WERI-Rb-1 (cell line): ENCODE measurements around the gene PXDC1.

Experiments used
- DNase-seq: peaks from one replicate; pipeline ENCODE4 v3.0.0-alpha.2; 2020
- H3K27ac ChIP-seq: fragments of 250-450 bp; sonication (Bioruptor Pico); 2 replicates; pipeline ENCODE4 v1.5.1; 2020; ENCODE audit warnings: mild to moderate bottlenecking, moderate library complexity
- H3K27me3 ChIP-seq: fragments of 250-450 bp; sonication (Bioruptor Pico); 2 replicates; pipeline ENCODE4 v1.5.1; 2021; ENCODE audit warnings: mild to moderate bottlenecking, low read depth, moderate library complexity; ENCODE audit not compliant: insufficient read depth, severe bottlenecking
- H3K36me3 ChIP-seq: fragments of 250-450 bp; sonication (Bioruptor Pico); 2 replicates; pipeline ENCODE4 v1.5.1; 2020; ENCODE audit warnings: mild to moderate bottlenecking, moderate library complexity
- H3K4me3 ChIP-seq: 2 replicates; pipeline ENCODE4 v1.5.1; 2011; ENCODE audit warnings: low read depth, mild to moderate bottlenecking, control low read depth, low read length
- H3K9me3 ChIP-seq: fragments of 250-450 bp; sonication (Bioruptor Pico); 2 replicates; pipeline ENCODE4 v1.5.1; 2021; ENCODE audit warnings: mild to moderate bottlenecking, moderate library complexity; ENCODE audit not compliant: severe bottlenecking
- CTCF ChIP-seq: IDR thresholded peaks from 2 replicates; pipeline ENCODE4 v1.5.1; 2011; ENCODE audit warnings: low read depth, mild to moderate bottlenecking, control low read depth, inconsistent platforms, low read length

PXDC1 gene

DNA sequence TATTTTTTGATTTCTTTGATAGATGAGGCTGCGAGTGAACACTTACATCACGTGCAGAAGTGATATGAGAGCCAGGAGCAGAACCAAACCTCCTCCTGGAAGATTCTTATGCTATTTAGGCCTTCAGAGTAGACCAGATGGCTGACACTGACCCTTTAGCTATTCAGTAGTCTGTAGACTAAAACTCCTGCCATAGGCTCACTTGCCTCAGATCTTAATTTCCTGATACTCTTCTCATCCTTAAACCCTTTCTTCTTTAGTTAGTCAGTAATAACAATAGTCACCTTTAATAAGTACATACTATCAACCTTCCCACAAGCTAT is 45.2 kb upstream of the PXDC1 start:
- no peaks in the 10 kb centered on the region for H3K27me3 ChIP-seq
- H3K4me3 ChIP-seq: no peak overlapping the region
- H3K36me3 ChIP-seq: no peaks in the 10 kb centered on the region
- no peaks in the 10 kb centered on the region for H3K9me3 ChIP-seq
- no peak overlapping the region for H3K27ac ChIP-seq
- TF ChIP-seq CTCF: no peak
- no peak for DNase-seq

DNA sequence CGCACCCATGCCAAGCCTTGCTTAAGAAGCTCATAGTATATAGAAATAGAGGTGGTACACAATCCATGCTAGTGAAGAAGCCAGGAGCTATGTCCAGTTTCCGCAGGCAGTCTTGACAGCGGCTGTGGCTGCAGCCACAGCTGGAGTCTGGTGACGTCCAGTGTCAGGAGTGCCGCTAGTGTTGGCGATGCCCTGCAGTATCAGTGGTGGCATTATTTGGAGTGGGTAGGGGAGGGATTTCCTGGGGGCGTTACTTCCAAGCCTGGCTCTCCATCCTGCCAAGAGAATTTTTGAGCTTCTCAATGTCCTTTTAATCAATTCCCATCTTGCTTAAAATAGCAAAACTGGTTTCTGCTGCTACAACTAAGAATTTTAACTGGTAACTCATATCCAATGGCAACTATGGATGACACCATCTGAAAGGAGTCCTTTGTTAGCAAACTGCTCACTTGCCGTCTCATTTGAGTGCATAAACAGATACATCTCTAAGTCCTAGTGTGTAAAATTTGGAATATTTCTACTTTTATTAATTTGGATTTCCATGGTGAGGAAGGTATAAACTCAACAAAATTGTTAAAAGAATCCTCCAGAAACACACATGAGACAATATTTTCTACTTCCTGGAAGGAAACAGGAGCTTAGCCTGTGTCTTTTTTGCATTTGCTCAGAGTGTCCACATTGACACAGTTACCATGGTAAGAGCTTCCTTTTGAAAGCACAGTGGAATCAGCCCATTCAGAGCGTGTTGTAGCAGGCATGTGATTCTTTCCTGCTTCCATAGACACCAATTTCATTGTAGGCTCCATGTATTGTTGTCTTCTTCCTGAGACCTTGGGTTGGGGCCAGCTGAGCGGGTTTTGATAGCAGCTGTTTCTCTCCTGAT is 44.6 kb upstream of the PXDC1 start:
- no peak overlapping the region for H3K4me3 ChIP-seq
- no peaks in the 10 kb centered on the region for H3K9me3 ChIP-seq
- no peak overlapping the region for H3K27ac ChIP-seq
- no peaks in the 10 kb centered on the region for H3K27me3 ChIP-seq
- DNase-seq: no peak
- H3K36me3 ChIP-seq: no peaks in the 10 kb centered on the region
- no peak for TF ChIP-seq CTCF

DNA sequence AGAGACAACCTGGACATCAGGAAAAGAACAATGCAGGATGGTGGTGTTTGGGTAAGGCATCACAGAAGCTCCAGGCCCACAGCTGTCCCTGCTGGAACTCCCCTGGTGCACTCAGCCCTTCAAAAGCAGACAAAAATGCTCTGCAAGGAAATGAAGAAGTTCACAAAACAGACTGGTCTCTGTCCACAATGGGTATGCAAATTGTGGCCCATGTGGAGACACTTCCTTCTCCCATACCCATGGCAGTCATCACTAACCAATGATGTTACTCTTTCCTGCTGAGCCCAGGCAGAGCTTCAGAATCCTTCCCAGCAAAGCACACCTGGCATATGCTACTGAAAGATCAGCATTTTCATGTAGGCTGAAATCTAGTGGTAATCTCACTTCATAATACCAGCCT is 42.6 kb upstream of the PXDC1 start:
- no peaks in the 10 kb centered on the region for H3K9me3 ChIP-seq
- no peaks in the 10 kb centered on the region for H3K36me3 ChIP-seq
- TF ChIP-seq CTCF: no peak
- DNase-seq: no peak
- H3K4me3 ChIP-seq: no peak overlapping the region
- no peak overlapping the region for H3K27ac ChIP-seq
- H3K27me3 ChIP-seq: no peaks in the 10 kb centered on the region

DNA sequence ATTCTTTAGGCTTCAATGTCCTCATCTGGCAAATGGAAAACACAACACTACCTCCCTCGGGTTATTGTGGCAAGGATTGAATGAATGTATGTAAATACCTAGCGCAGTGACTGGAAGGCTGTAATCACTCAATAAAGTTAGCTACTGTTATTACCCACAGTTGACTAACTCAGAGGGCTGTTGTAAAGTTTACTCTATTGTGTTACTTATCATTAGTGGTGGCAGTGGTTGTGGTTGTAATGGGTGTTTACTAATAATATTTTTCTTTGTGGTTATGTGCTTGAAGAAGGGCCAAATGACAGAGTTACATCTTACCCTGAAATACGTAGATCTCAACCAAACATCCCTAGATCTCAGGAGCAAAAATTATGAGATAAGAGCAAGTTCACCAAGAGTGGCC is 42.0 kb upstream of the PXDC1 start:
- Histone ChIP-seq H3K9me3 (no peaks in the 10 kb centered on the region), H3K27me3 (no peaks in the 10 kb centered on the region), H3K4me3 (no peak overlapping the region), H3K27ac (no peak overlapping the region), H3K36me3 (no peaks in the 10 kb centered on the region)
- TF ChIP-seq CTCF: no peak
- no peak for DNase-seq

- TF ChIP-seq CTCF: no peak
- no peak overlapping the region for H3K27ac ChIP-seq
- no peak overlapping the region for H3K4me3 ChIP-seq
- H3K9me3 ChIP-seq: no peaks in the 10 kb centered on the region
- no peaks in the 10 kb centered on the region for H3K27me3 ChIP-seq
- DNase-seq: no peak
- no peaks in the 10 kb centered on the region for H3K36me3 ChIP-seq
Measured at GRCh38 chr6:3791526-3792203, 40.2 kb upstream of the PXDC1 start.
